Panc1 (cell line): ENCODE data around the gene AP5S1. TPM values are rescaled to one million over a fixed set of nuclear protein-coding genes. Genes with fewer than 3 reads are reported as not detected.

Experiments used
- ATAC-seq: fragments of 200-7000 bp; cut with Tn5 transposase; 2 replicates; pipeline ENCODE4 v1.9.1; 2020; ENCODE audit warnings: mild to moderate bottlenecking, moderate library complexity
- BruUV-seq: library from RNA; stranded (reverse); fragments of 400-500 nt; replicated peaks from 2 replicates; lab custom pipeline; 2021; lab: Mats Ljungman, UMichigan
- CTCF ChIA-PET: fragments of 300-600 bp; sonication (Branson Sonifier 250); formaldehyde crosslinking; loops from one replicate; lab custom pipeline; 2022; ENCODE audit warnings: antibody characterized with exemption; lab: Charles Lee
- POLR2A ChIA-PET: fragments of 300-600 bp; sonication (Branson Sonifier 250); formaldehyde crosslinking; loops from one replicate; lab custom pipeline; 2022; ENCODE audit warnings: antibody characterized with exemption; lab: Charles Lee
- DNase-seq: peaks from one replicate; pipeline ENCODE4 v3.0.0-alpha.2; 2010; ENCODE audit warnings: low read depth, low spot score
- H3K27ac ChIP-seq: 2 replicates; pipeline ENCODE4 v1.5.1; 2011; ENCODE audit warnings: mild to moderate bottlenecking, low read length, inconsistent platforms
- H3K27me3 ChIP-seq: fragments of 200-500 bp; sonication (Bioruptor generic); 2 replicates; pipeline ENCODE4 v1.6.0; 2014; ENCODE audit warnings: low read length, inconsistent platforms; ENCODE audit not compliant: control insufficient read depth, insufficient read depth
- H3K36me3 ChIP-seq: fragments of 200-500 bp; sonication (Bioruptor generic); 2 replicates; pipeline ENCODE4 v1.5.1; 2014; ENCODE audit warnings: inconsistent platforms, mild to moderate bottlenecking, low read length, moderate library complexity; ENCODE audit not compliant: control insufficient read depth, insufficient read depth
- H3K4me1 ChIP-seq: 2 replicates; pipeline ENCODE4 v1.5.1; 2011; ENCODE audit warnings: inconsistent platforms, mild to moderate bottlenecking, low read length, moderate library complexity; ENCODE audit not compliant: control insufficient read depth, insufficient read depth
- H3K4me3 ChIP-seq, 2 experiments: 2 replicates each; pipeline ENCODE4 v1.5.1; 2011 to 2012; ENCODE audit warnings: low read depth in 2 of 2, low read length in 2 of 2, mild to moderate bottlenecking in 2 of 2, inconsistent platforms in 1 of 2, moderate library complexity in 1 of 2
- H3K9me3 ChIP-seq: fragments of 200-500 bp; sonication (Bioruptor generic); 2 replicates; pipeline ENCODE4 v1.5.1; 2014; ENCODE audit warnings: low read depth, mild to moderate bottlenecking, inconsistent platforms, low read length, moderate library complexity; ENCODE audit not compliant: control insufficient read depth, insufficient read depth
- POLR2AphosphoS5 ChIP-seq: IDR thresholded peaks from 2 replicates; pipeline ENCODE4 v1.6.1; 2012; ENCODE audit warnings: mild to moderate bottlenecking, low read depth, low read length, moderate library complexity
- SIN3A ChIP-seq: IDR thresholded peaks from 2 replicates; pipeline ENCODE4 v1.6.1; 2012; ENCODE audit warnings: low read depth, mild to moderate bottlenecking, low read length, moderate library complexity, borderline replicate concordance; ENCODE audit not compliant: insufficient read depth
- TCF7L2 ChIP-seq: IDR thresholded peaks from 2 replicates; pipeline ENCODE4 v1.6.1; 2011; ENCODE audit warnings: mild to moderate bottlenecking, low read depth, low read length, inconsistent platforms
- in situ Hi-C: cut with HindIII; loops from 2 replicates; pipeline ENCODE4 v1.10.0; 2016; ENCODE audit warnings: low sequenced_read_pairs, low pct_unique_long_range_greater_than_20kb
- intact Hi-C: fragments of 100-400 bp; cut with micrococcal nuclease; formaldehyde crosslinking; loops from one replicate; pipeline ENCODE4 v1.10.0; 2022; ENCODE audit not compliant: unreplicated experiment
- total RNA-seq: library from RNA; stranded (reverse); gene quantifications from one replicate; pipeline ENCODE4 v1.2.1, GENCODE V29; 2021; ENCODE audit not compliant: unreplicated experiment
- TF ChIP-seq, protein P1 (sequence below): fragments of 450-650 bp; IDR thresholded peaks from 2 replicates; pipeline ENCODE4 v1.5.1; 2017; ENCODE audit warnings: mild to moderate bottlenecking
- TF ChIP-seq, protein P2 (sequence below), 2 experiments: IDR thresholded peaks; 2 replicates each; pipeline ENCODE4 v1.6.1; 2011 to 2012; ENCODE audit warnings: low read depth in 2 of 2, control low read depth in 1 of 2, low read length in 1 of 2, mild to moderate bottlenecking in 1 of 2, moderate library complexity in 1 of 2; ENCODE audit not compliant: insufficient read depth in 1 of 2

Gene AP5S1
- total RNA-seq, 1 experiment from 2014 or later: 23.1 TPM

DNA sequence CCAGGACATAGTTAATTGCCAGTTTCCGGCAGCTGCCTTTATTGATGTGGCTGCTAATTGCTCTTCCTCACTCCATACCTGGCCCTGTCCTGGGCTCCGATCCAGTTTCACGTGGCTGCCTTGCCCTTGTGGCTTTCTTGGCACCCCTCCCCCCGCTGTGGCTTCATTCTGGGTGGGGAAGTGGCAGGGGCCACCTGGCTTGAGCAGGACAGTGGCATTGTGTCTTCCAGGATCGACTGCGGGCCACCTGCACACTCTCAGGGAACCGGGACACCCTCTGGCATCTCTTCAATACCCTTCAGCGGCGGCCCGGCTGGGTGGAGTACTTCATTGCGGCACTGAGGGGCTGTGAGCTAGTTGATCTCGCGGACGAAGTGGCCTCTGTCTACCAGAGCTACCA is 37.1 kb downstream of the AP5S1 start:
- TF ChIP-seq, protein P1, sequence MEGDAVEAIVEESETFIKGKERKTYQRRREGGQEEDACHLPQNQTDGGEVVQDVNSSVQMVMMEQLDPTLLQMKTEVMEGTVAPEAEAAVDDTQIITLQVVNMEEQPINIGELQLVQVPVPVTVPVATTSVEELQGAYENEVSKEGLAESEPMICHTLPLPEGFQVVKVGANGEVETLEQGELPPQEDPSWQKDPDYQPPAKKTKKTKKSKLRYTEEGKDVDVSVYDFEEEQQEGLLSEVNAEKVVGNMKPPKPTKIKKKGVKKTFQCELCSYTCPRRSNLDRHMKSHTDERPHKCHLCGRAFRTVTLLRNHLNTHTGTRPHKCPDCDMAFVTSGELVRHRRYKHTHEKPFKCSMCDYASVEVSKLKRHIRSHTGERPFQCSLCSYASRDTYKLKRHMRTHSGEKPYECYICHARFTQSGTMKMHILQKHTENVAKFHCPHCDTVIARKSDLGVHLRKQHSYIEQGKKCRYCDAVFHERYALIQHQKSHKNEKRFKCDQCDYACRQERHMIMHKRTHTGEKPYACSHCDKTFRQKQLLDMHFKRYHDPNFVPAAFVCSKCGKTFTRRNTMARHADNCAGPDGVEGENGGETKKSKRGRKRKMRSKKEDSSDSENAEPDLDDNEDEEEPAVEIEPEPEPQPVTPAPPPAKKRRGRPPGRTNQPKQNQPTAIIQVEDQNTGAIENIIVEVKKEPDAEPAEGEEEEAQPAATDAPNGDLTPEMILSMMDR: no peak
- TF ChIP-seq TCF7L2 (no peak), SIN3A (no peak), POLR2AphosphoS5 (no peak)
- TF ChIP-seq, protein P2, sequence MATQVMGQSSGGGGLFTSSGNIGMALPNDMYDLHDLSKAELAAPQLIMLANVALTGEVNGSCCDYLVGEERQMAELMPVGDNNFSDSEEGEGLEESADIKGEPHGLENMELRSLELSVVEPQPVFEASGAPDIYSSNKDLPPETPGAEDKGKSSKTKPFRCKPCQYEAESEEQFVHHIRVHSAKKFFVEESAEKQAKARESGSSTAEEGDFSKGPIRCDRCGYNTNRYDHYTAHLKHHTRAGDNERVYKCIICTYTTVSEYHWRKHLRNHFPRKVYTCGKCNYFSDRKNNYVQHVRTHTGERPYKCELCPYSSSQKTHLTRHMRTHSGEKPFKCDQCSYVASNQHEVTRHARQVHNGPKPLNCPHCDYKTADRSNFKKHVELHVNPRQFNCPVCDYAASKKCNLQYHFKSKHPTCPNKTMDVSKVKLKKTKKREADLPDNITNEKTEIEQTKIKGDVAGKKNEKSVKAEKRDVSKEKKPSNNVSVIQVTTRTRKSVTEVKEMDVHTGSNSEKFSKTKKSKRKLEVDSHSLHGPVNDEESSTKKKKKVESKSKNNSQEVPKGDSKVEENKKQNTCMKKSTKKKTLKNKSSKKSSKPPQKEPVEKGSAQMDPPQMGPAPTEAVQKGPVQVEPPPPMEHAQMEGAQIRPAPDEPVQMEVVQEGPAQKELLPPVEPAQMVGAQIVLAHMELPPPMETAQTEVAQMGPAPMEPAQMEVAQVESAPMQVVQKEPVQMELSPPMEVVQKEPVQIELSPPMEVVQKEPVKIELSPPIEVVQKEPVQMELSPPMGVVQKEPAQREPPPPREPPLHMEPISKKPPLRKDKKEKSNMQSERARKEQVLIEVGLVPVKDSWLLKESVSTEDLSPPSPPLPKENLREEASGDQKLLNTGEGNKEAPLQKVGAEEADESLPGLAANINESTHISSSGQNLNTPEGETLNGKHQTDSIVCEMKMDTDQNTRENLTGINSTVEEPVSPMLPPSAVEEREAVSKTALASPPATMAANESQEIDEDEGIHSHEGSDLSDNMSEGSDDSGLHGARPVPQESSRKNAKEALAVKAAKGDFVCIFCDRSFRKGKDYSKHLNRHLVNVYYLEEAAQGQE (IDR thresholded peaks at IDR 0.05; ENCODE audit: insufficient read depth in 1 of 2, low read depth in 2 of 2, low read length in 1 of 2): no peak
- intact Hi-C loops: no loop called here
- BruUV-seq: no TSS peak
- no peaks in the 10 kb centered on the region for H3K27me3 ChIP-seq
- POLR2A ChIA-PET: no interaction called here
- H3K4me3 ChIP-seq: no peak overlapping the region
- peaks cover 2% of the 10 kb centered on the region; the same call in 1 of the 2 replicates for H3K9me3 ChIP-seq
- in situ Hi-C loops: no loop called here
- DNase-seq (no peak), ATAC-seq (no peak)
- H3K4me1 ChIP-seq: no peaks in the 10 kb centered on the region; the same call in 1 of the 2 replicates
- peaks cover 4% of the 10 kb centered on the region; the same call in 1 of the 2 replicates for H3K36me3 ChIP-seq
- CTCF ChIA-PET: interaction anchor here (0.6 kb wide), 1 partner anchor 358 kb away, joined by 3 read pairs; no protein-coding TSS in a partner anchor
- no peak overlapping the region for H3K27ac ChIP-seq

DNA sequence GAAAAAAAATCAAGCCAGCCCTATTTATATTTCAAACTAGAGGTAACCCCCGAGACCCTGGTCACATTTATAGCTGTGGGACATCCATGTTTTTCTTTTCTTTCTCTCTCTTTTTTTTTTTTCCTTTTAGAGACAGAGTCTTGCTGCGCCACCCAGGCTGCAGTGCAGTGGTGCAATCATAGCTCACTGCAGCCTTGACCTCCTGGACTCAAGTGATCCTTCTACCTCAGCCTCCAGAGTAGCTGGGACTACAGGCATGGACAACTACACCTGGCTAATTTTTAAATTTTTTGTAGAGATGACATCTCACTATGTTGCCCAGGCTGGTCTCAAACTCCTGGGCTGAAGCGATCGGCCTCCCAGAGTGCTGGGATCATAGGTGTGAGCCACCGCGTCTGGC is 38.3 kb downstream of the AP5S1 start:
- CTCF ChIA-PET: interaction anchor here (0.7 kb wide), 1 partner anchor 182 kb away, joined by 6 read pairs; no protein-coding TSS in a partner anchor
- Histone ChIP-seq H3K4me1 (no peaks in the 10 kb centered on the region; the same call in 1 of the 2 replicates), H3K36me3 (peaks cover 4% of the 10 kb centered on the region; the same call in 1 of the 2 replicates), H3K27me3 (no peaks in the 10 kb centered on the region), H3K27ac (no peak overlapping the region), H3K9me3 (peaks cover 2% of the 10 kb centered on the region; the same call in 1 of the 2 replicates), H3K4me3 (no peak overlapping the region)
- no peak for TF ChIP-seq TCF7L2
- TF ChIP-seq, protein P2 (IDR thresholded peaks at IDR 0.05; ENCODE audit: insufficient read depth in 1 of 2, low read depth in 2 of 2, low read length in 1 of 2): no peak
- no peak for TF ChIP-seq SIN3A
- no peak for TF ChIP-seq POLR2AphosphoS5
- TF ChIP-seq, protein P1: no peak
- ATAC-seq: no peak
- no peak for DNase-seq
- intact Hi-C loops (no loop called here), in situ Hi-C loops (no loop called here)
- no TSS peak for BruUV-seq
- POLR2A ChIA-PET: interaction anchor here (0.7 kb wide), 1 partner anchor 78 kb away, joined by 9 read pairs; the partner anchor contains the start of gene SPEF1
